Measurements from ENCODE around the gene FLT3LG. TPM values are rescaled to one million over a fixed set of nuclear protein-coding genes. Genes with fewer than 3 reads are reported as not detected.
"Not testable (repeated sequence)": the region's sequence is repeated elsewhere in the genome, so short reads cannot be mapped to it uniquely, and the experiment has no call there.

The FLT3LG gene
- total RNA-seq, 1 experiment from 2014 or later: 0.18 TPM

GRCh38 chr19:49472936-49473335, 1.1 kb upstream of the FLT3LG start:
- H3K9me3 ChIP-seq (ENCODE audit: low read length): no peaks in the 10 kb centered on the region
- no TSS peak for BruUV-seq (replicated peaks)
- no peak for TF ChIP-seq EZH2 (IDR thresholded peaks at IDR 0.05; ENCODE audit: low read length, unreplicated experiment)
- TF ChIP-seq EZH2phosphoT487 (IDR thresholded peaks at IDR 0.05; ENCODE audit: borderline replicate concordance, low read length): no peak
- TF ChIP-seq CTCF (conservative IDR thresholded peaks at IDR 0.05; ENCODE audit: low read depth, low read length): no peak
- H3K36me3 ChIP-seq (ENCODE audit: low read depth, low read length): no peaks in the 10 kb centered on the region; the same call in 1 of the 2 replicates
- H3F3A ChIP-seq (ENCODE audit: low read length, unreplicated experiment): no peaks in the 10 kb centered on the region
- H3K4me1 ChIP-seq (ENCODE audit: insufficient read depth, low read length): no peaks in the 10 kb centered on the region
- H4K20me1 ChIP-seq (ENCODE audit: low read length): no peaks in the 10 kb centered on the region
- ATAC-seq: no peak
- ChIA-PET POLR2A (ENCODE audit: unreplicated experiment) (no interaction called here), CTCF (interaction anchor here (0.7 kb wide), 1 partner anchor 12 kb away, joined by 4 read pairs; no protein-coding TSS in a partner anchor)
- intact Hi-C loops (cut with micrococcal nuclease): no loop called here
- no peak overlapping the region for H3K4me3 ChIP-seq (ENCODE audit: low read length)
- DNase-seq: no peak
- no peaks in the 10 kb centered on the region for H3K27me3 ChIP-seq (ENCODE audit: low read length)
- H3K79me2 ChIP-seq (ENCODE audit: low read length): no peaks in the 10 kb centered on the region
- no peak overlapping the region for H3K4me2 ChIP-seq (ENCODE audit: low read length)
- no peak overlapping the region for H3K27ac ChIP-seq (ENCODE audit: low read length)
- H3K9ac ChIP-seq (ENCODE audit: low read length): no peak overlapping the region
- no peaks in the 10 kb centered on the region for H3K9me2 ChIP-seq (replicated peaks; ENCODE audit: low read length)
- H2AFZ ChIP-seq (ENCODE audit: low read length): no peak overlapping the region

GRCh38 chr19:49473501-49473867, 531 bp upstream of the FLT3LG start:
- BruUV-seq (replicated peaks); H3K4me1 ChIP-seq (ENCODE audit: insufficient read depth, low read length); ATAC-seq; H3K9me2 ChIP-seq (replicated peaks; ENCODE audit: low read length); H3K27ac ChIP-seq (ENCODE audit: low read length); H3K79me2 ChIP-seq (ENCODE audit: low read length); POLR2A ChIA-PET (ENCODE audit: unreplicated experiment); H3K27me3 ChIP-seq (ENCODE audit: low read length); H3K9me3 ChIP-seq (ENCODE audit: low read length); intact Hi-C loops (cut with micrococcal nuclease); H4K20me1 ChIP-seq (ENCODE audit: low read length); H3F3A ChIP-seq (ENCODE audit: low read length, unreplicated experiment); DNase-seq; H3K36me3 ChIP-seq (ENCODE audit: low read depth, low read length): not testable (repeated sequence)
- peak overlapping the region; percentile 94 for H2AFZ ChIP-seq (ENCODE audit: low read length)
- peak overlapping the region; percentile 89 for H3K4me2 ChIP-seq (ENCODE audit: low read length)
- H3K4me3 ChIP-seq (ENCODE audit: low read length): peak overlapping the region; percentile 82
- H3K9ac ChIP-seq (ENCODE audit: low read length): peak overlapping the region; percentile 61; the same call in 1 of the 2 replicates
- CTCF ChIA-PET: interaction anchor here (0.6 to 1.2 kb wide), 3 partner anchors 21 to 463 kb away, joined by 3 to 10 read pairs (median 5); no protein-coding TSS in a partner anchor

DNA sequence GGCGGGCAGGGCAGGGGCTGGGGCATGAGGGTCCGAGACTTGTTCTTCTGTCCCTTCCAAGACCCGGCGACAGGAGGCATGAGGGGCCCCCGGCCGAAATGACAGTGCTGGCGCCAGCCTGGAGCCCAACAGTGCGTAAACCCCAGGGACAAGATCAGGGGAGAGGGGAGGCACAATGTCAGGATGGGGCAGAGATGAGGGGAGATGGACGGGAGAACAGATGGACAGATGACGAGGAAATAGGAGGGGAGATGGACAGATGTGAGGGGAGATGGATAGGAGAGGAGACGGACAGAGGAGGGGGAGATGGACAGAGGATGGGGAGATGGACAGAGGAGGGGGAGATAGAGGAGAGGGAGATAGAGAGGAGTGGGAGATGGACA, 518 bp downstream of the FLT3LG start:
- H3F3A ChIP-seq (ENCODE audit: low read length, unreplicated experiment): no peaks in the 10 kb centered on the region
- H3K79me2 ChIP-seq (ENCODE audit: low read length): no peaks in the 10 kb centered on the region
- H3K9me2 ChIP-seq (replicated peaks; ENCODE audit: low read length): no peaks in the 10 kb centered on the region
- no peaks in the 10 kb centered on the region for H3K9me3 ChIP-seq (ENCODE audit: low read length)
- H3K27ac ChIP-seq (ENCODE audit: low read length): no peak overlapping the region
- no peaks in the 10 kb centered on the region for H3K27me3 ChIP-seq (ENCODE audit: low read length)
- no peaks in the 10 kb centered on the region for H4K20me1 ChIP-seq (ENCODE audit: low read length)
- H2AFZ ChIP-seq (ENCODE audit: low read length): peak overlapping the region; percentile 94
- intact Hi-C loops (cut with micrococcal nuclease): no loop called here
- ChIA-PET CTCF (interaction anchor here (1.2 kb wide), 1 partner anchor 72 kb away, joined by 5 read pairs; no protein-coding TSS in a partner anchor), POLR2A (ENCODE audit: unreplicated experiment) (no interaction called here)
- no TSS peak for BruUV-seq (replicated peaks)
- no peak overlapping the region for H3K9ac ChIP-seq (ENCODE audit: low read length)
- H3K4me3 ChIP-seq (ENCODE audit: low read length): peak overlapping the region; percentile 82
- no peaks in the 10 kb centered on the region for H3K4me1 ChIP-seq (ENCODE audit: insufficient read depth, low read length)
- peak overlapping the region; percentile 89 for H3K4me2 ChIP-seq (ENCODE audit: low read length)
- H3K36me3 ChIP-seq (ENCODE audit: low read depth, low read length): no peaks in the 10 kb centered on the region; the same call in 1 of the 2 replicates
- DNase-seq (no peak), ATAC-seq (no peak)
- no peak for TF ChIP-seq EZH2phosphoT487 (IDR thresholded peaks at IDR 0.05; ENCODE audit: borderline replicate concordance, low read length)
- TF ChIP-seq EZH2 (IDR thresholded peaks at IDR 0.05; ENCODE audit: low read length, unreplicated experiment): no peak
- TF ChIP-seq CTCF (conservative IDR thresholded peaks at IDR 0.05; ENCODE audit: low read depth, low read length): no peak
